HG03066 (cell line): ENCODE data around the gene SOX13.

ENCODE experiments used
- ATAC-seq: cut with Tn5 transposase; IDR thresholded peaks from one replicate; pipeline ENCODE4 v1.9.1; 2021; ENCODE audit warnings: low read depth; ENCODE audit not compliant: unreplicated experiment

Gene SOX13

GRCh38 chr1:204059970-204060369 is 12.9 kb upstream of the SOX13 start:
- no peak for ATAC-seq

GRCh38 chr1:204062106-204062505 is 10.8 kb upstream of the SOX13 start:
- no peak for ATAC-seq

GRCh38 chr1:204065174-204065985 is 7.5 kb upstream of the SOX13 start:
- ATAC-seq = no peak

GRCh38 chr1:204065986-204066300 is 7.0 kb upstream of the SOX13 start:
- ATAC-seq = no peak

GRCh38 chr1:204067935-204068334 is 5.0 kb upstream of the SOX13 start:
- ATAC-seq = no peak

- ATAC-seq = no peak
Observed at GRCh38 chr1:204069887-204070286, 3.0 kb upstream of the SOX13 start.

GRCh38 chr1:204070895-204071294 is 2.0 kb upstream of the SOX13 start:
- ATAC-seq = no peak

- no peak for ATAC-seq
Observed at GRCh38 chr1:204073837-204074273, 940 bp downstream of the SOX13 start.

GRCh38 chr1:204074274-204075138 is 1.6 kb downstream of the SOX13 start:
- ATAC-seq = no peak

GRCh38 chr1:204075139-204075521 is 2.2 kb downstream of the SOX13 start:
- ATAC-seq = no peak

- no peak for ATAC-seq
Observed at GRCh38 chr1:204075890-204076846, 3.3 kb downstream of the SOX13 start.

GRCh38 chr1:204076891-204077290 is 4.0 kb downstream of the SOX13 start:
- ATAC-seq = no peak

GRCh38 chr1:204077979-204078696 is 5.2 kb downstream of the SOX13 start:
- ATAC-seq = no peak

- no peak for ATAC-seq
Observed at GRCh38 chr1:204079608-204079999, 6.7 kb downstream of the SOX13 start.

- no peak for ATAC-seq
Observed at GRCh38 chr1:204080163-204080903, 7.4 kb downstream of the SOX13 start.

GRCh38 chr1:204081164-204081790 is 8.4 kb downstream of the SOX13 start:
- ATAC-seq = no peak

- no peak for ATAC-seq
Observed at GRCh38 chr1:204081791-204082513, 9.0 kb downstream of the SOX13 start.

- ATAC-seq = no peak
Observed at GRCh38 chr1:204083491-204083890, 10.6 kb downstream of the SOX13 start.
